GM19328 (cell line): ENCODE measurements around the gene IQCE.
"Not testable (repeated sequence)": the region's sequence is repeated elsewhere in the genome, so short reads cannot be mapped to it uniquely, and the experiment has no call there.

ENCODE experiments used
- ATAC-seq: cut with Tn5 transposase; IDR thresholded peaks from one replicate; pipeline ENCODE4 v1.9.1; 2021; ENCODE audit warnings: mild to moderate bottlenecking, moderate library complexity; ENCODE audit not compliant: unreplicated experiment

IQCE gene

DNA sequence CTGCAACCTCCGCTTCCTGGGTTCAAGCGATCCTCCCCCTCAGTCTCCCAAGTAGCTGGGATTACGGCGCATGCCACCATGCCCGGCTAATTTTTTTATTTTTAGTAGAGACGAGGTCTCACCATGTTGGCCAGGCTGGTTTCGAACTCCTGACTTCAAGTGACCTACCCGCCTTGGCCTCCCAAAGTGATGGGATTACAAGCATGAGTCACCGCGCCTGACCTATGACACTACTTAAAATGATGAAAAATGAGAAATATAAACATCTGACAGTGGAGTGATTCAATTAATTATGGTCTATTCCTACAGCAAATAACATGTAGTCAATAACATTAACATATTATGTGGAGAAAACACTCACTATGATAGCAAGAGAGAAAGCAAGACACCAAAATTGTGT lies 5.7 kb upstream of the IQCE start:
- ATAC-seq: no peak

DNA sequence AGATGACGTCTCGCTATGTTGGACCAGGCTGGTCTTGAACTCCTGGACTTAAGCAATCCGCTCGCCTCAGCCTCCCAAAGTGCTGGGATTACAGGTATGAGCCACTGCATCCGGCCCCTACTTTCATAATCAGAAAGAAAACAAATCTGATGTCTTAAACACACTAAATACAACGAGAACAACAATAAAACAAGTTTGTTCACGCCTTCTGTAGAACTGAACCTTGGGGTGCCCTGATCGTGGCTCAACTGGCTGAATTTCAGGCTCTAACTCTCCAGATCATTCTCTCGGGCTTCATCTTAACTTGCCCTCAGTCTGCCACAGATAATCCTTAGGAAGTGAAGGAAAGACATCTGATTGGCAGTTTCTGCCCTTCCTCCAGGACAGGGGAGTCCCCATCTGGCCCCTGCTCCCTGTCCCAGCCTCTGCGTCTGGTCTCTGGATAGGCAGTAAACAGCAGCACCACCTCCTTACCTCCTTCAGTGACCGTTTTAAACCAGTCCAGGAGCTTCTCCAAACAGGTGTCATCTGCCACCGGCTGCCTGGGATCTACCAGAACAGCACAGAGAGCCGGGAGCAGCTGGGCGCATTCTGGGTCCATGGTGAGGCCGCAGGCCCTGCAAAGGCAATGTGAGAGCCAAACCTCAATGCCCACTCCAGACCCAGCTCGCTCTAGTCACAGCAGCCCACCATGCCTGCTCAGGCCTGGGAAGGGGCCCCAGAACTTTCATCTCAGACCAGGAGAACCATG lies 4.8 kb upstream of the IQCE start:
- no peak for ATAC-seq

DNA sequence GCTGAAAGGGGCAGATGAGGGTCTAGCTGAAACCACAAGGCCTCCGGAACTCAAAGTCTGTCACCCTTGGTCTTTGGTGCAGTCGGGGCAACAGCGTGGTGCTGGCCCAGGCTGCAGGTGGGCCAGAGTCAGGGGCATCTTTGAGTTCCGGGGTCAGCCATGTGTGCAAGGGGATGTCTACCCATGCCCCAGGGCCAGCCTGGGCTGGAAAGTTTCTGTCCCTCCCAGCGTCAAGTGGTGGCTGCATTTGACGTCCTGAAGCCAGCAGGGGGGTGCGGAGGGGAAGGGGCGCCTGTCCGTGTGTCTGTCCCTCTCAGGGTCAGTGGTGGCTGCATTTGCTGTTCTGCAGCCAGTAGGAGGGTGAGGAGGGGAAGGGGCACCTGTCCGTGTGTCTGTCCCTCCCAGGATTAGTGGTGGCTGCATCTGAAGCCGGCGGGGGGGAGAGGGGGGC lies 4.1 kb upstream of the IQCE start:
- ATAC-seq: no peak

DNA sequence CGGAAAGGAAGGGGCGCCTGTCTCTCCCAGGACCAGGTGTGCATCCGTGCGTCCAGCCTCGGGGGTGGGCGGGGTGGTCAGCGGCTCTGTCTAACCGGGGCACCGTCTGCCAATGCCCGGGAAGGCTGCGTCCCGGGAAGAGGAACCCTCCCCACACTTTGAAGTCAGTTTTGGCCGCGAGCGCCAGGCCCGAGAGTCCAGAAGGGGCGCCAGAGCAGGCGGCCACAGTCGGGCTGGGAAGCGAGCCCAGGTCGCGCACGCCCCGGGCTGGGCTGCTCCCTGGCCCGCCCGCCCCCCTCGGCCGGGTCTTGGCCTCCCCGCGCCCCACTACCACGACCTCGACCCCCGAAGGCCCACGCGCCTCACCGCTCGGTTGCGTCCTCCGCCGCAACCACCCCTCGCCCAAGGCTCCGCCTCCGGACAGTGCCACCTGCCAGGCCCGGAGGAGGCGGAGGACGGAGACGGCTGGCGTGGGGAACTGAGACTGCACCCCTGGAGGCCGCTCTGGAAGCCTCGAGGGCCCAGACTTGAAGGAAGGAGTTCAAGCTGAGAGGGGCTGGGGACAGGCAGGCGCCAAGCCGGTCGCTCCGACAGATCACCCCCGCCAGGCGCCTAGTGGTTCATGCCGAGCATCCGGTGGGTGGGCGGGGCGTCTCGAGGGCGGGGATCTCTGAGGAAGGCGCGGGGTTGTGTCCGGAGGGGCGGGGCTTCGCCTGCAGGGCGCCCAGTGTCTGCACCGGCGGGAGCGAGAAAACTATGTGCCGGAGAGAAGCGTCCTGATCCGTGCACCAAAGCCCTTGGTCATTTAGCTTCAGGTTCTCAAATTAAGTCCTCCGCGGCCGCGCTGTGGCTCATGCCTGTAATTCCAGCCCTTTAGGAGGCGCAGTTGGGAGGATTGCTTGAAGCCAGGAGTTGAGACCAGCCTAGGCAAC lies 3.4 kb upstream of the IQCE start, which contains the start of gene BRAT1:
Gene BRAT1 (minus strand): TSS at position 404 of the 932 bp plus-strand sequence. CDS start 1,093 bp downstream, outside the sequence.
- peak; percentile 71 for ATAC-seq

DNA sequence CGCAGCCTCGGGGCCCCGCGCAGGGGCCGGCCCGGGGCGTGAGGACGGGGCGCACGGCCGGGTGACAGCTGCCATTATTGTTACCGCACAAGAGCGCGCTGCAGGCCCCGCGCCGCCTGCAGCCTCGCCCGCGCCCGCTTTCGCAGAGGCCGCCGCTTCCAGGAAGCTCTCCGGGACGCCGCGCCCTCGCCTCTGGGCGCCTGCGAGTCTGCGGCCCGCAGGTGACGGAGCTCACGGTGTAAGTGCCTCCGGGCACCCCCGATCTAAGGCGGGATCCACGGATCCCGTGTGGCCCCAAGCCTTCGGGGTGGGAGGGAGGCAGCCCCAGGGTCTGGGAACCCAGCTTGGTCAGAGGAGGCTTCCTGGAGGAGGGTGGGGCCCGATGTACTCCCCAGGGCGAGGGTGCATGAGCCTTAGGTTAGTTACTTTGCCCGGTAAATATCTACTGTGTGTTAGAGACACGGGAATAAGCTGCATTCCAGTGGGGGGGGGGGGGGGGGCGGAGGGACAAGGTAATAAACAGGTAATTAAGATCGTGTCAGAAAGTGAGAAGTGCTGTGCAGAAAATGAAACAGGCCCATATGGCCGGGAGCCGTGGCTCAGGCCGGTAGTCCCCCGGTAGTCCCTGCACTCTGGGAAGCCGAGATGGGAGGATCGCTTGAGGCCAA lies 638 bp downstream of the IQCE start:
- ATAC-seq: peak; percentile 7

DNA sequence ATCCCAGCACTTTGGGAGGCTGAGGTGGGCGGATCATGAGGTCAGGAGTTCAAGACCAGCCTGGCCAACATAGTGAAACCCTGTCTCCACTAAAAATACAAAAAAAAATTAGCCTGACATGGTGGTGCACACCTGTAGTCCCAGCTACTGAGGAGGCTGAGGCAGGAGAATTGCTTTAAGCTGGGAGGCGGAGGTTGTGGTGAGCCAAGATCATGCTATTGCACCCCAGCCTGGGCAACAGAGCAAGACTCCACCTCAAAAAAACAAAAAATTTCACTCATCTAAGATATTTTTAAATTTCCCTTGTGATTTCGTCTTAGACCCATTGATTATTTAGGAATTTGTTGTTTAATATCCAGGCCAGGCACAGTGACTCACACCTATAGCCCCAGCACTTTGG lies 5.2 kb downstream of the IQCE start:
- not testable (repeated sequence) for ATAC-seq

DNA sequence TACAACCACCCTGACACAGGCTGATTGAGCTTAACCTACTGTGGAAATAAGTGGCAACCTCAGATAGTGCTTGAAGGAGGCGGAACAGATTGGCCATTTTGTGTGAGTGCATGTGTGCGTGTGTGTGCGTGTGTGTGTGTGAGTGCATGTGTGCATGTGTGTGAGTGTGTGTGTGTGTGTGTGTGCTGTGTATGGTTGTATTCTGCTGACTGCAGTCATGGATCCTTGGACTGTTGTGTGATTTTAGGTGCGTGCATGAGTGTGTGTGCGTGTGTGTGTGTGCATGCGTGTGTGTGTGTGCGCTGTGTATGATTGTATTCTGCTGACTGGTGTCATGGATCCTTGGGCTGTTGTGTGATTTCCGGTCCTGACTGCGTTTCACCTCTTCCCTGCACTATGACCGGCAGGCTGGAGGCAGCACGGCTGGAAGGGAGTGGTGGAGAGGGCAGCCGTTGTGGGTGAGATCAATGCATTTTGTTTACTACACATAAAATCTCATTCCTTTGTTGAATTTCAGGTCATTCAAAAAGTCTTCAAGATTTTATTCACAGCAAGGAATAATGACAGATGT lies 6.3 kb downstream of the IQCE start:
- ATAC-seq: no peak

DNA sequence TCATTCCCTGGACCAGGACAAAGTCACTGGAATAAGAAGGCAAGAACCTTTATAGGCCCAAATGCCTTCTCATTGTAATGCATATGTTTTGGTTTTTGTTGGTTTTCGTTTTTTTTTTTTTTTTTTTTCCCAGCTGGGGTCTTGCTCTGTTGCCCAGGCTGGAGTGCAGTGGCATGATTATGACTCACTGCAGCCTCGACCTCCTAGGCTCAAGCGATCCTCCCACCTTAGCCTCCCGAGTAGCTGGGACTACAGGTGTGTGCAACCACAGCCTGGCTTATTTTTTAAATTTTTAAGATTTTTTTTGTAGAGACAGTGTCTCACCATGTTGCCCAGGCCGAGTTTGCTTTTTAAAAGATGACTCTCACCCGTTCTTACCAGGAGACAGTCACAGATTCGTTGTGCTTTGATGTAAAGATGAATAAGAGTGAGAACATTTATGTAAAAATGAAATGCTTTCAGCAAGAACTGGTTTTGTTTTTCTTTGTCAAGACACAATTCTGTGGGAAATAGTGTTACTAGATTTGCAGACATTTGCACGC lies 7.6 kb downstream of the IQCE start:
- no peak for ATAC-seq

DNA sequence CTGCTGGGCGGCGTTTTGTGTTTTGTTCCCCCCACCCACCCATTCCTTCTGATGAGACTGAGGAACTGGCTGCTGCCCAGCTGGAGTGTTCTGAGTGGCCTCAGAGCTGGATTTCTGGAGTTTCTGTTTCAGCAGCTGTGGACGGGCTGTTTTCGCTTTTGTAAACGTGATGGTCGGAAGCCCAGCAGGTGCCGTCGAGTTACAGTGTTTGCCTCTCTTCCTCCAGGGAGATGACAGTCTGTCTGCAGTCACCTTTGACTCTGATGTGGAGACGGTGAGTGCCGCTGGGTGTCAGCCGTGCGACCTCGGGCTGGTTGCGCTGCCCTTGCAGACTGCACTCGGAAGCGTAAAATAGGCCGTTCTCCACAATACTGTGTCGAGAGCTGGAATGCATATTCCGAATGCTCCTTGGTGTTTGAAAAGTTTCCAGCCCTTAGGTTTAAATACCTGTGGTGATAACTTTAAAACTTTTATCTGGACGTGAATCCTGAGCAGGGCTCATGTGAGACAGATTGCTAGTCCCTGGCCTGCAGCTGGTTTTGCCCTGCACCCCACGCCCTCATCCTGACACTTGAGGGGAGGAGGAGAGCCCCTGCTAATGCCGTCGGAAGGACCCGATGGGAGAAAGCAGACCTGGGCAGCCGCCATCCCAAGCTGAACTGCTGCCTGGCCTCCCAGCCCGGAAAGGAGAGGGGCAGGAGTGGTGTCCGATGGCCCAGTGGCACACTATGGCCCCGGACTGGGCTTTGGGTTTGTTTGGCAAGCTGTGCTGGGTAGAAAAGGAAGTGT lies 8.3 kb downstream of the IQCE start:
- no peak for ATAC-seq

DNA sequence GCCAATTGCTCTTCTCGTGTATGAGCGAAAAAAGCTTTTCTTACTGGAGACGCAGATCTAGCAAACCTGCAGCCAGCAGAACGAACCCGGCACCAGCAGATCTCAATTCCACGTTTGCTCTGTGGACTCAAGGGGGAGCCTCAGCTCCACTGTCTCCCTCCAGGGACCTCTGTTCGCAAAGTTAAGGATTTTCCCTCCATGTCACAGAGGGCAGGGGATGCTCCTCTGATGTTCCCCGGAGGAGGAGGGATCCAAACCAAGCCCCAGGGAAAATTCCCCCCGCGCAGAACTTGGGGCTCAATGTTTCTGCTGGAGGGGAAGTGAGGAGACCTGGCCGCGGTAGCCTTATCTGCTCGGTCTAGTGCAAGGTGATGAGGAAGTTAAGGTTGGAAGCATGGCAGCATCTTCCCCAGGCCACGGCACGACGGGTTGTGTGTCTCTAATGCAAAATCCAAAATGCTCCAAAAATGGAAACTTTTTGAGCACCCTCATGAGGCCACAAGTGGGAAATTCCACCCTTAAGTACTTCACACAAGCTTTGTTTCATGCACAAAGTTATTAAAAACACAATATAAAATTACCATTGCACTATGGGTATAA lies 9.0 kb downstream of the IQCE start:
- ATAC-seq: no peak

DNA sequence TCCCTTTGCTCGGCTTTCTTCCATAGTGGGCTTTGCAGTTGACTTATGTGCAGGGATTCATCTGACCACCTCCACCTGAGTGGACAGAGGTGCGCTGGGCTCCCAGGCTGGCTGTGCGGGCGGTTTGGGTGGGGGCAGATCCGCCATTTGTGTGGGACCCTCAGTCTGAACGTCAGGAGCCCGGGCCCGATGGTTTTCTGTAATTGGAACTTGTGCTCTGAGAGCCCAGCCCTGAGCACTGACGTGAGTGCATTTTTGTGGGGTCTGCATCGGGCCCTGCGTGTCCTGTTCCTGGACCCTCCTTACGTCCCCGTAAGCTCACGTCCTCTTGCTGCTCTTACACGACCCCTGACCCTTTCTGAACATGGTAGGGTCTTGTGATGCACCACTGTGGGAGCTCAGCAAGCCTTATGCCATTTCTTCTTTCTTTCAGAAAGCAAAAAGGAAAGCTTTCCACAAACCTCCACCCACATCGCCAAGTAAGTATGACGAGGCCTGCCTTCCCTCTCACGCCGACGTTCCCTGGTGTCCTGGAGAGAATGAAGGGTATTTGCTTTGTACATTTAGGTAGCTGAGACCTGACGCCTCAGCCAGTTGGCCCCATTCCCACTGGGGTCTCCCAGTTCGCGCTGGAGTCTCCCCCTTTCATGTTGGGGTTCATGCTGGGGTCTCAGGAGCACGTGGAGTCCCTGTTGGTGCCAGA lies 9.9 kb downstream of the IQCE start:
- no peak for ATAC-seq

DNA sequence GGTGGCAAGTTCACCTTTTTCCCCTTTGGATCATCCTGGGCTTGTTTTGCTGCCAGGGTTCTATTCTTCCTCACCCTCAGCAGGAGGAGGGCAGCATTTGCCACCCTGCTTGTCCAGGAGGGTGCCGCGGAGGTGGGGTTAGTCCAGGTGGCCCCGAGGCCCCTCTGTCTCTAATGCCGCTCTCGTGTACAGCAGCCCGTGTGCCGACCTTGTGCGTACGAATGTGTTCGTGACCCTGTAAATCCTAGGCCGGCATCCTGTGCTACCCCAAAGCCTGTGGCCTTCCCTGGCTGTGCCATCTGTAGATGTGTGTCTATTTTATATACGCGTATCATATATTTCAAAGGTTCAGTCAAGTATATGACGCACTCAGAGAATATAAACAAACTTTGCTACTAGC lies 10.6 kb downstream of the IQCE start:
- ATAC-seq: no peak

DNA sequence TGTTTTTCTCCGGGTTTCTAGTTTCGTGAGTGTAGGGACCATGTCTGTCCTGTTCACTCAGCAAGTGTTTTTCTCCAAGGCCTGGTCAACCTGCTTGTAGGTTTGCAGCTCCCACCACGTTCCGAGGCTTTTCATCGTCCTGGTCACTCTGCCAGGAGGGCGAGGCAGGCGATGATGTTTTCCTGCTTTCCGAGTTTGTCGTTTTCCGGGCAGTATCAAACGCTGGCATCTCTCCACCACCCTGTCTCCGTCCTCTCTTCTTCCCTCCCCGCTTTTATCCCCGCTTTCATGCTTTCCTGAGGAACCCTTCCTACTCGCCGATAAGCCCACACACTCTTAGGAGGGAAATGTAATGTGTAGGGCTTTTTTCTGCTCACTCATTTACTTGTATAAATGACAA lies 11.2 kb downstream of the IQCE start:
- no peak for ATAC-seq

DNA sequence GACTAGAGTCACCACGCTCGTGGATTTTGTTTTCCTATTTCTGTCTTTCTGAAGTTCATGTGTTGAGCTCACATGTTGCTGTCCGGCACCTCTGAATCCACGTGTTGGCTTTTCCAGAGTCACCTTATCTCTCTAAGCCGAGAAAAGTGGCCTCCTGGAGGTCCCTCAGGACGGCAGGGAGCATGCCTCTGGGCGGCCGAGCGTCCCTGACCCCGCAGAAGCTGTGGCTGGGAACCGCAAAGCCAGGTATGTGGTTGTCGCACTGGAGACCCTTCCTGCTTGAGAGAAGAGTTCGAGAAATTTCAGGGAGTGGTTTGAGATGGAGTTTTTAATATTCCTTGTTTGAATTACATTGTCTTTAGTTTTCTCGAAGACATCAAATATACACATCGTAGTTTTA lies 12.6 kb downstream of the IQCE start:
- ATAC-seq: no peak

DNA sequence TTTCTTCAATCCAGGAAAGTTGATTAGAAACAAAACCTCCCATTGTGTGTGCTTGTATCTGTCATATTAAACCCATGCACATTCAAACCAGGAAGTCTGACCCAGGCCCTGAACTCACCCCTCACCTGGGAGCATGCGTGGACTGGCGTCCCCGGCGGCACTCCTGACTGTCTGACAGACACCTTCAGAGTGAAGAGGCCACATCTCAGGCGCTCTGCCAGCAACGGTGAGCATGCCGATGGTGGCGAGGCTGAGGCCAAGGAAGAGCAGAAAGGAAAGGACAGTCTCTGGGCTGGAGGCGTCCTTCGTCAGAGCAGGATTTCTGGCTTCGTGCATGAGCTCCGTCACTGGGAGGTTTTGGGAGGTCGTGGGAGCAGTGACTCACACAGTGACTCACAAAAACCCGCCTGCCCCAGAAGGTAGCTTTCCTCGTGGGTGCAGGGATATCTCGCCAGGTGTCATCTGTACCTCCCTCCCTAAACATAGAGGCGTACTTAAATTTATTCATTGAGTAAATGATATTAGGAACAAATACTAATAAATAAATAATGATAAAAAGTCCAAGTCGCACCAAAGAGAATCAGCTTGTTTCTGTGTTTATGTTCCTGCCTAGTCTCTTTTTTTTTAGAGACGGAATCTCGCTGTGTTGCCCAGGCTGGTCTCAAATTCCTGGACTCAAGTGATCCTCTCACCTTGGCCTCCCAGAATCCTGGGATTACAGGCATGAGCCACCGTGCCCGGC lies 13.5 kb downstream of the IQCE start:
- no peak for ATAC-seq

DNA sequence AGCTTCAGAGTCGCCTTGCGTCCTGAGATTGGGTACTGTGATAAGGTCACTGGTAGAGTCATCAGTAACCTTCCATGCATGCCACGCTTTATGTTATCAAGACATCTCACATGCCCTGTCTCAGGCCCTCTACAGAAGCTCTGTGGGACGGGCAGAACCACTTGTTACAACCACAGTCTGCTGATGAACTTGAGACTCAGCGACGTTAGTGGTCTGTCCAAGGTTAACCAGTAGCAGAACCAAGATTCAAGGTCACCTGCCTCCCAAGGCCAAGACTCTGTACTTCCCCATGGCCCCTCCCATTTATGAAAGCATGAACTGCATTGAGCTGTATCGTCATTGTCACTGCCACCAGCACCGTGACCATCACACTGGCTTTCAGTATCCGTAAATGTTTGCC lies 15.0 kb downstream of the IQCE start:
- ATAC-seq: no peak

DNA sequence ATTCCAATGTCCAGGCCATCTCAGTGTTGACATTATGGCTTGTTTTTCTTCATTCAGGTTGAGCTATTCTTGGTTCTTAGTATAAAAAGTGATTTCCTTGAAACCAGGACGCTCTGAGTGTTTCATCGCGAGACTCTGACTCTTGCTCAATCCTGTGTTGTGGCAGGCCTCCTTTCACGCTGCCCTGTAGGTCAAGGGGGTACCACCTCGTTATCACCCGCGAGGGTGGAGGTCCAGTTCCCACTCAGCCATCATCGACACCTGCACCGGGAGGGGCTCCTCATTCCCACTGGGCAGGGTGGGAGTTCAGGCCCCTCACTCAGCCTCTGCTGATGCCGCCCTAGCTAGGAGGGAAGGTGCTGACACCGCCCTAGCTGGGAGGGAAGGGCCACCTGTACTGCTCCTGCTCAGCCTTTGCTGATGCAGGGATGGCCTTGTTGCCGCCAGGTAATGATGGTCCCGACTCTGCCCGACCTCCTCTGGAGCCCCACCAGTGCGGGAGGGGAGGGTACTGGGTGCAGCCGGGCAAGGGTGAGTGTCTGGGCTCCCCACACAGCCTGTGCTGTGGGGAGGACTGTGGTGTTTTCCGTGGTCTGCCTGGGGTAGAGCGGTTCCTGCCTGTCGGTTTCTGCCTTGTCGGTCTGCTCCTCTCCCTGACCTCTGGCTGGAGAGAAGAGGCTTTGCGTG lies 16.4 kb downstream of the IQCE start:
- no peak for ATAC-seq
